Aorta (tissue), 5 donors: ENCODE results near the gene MLKL. TPM values are rescaled to one million over a fixed set of nuclear protein-coding genes. Genes with fewer than 3 reads are reported as not detected.

Experiments
- ATAC-seq: fragments of 200-7000 bp; cut with Tn5 transposase; one replicate; pipeline ENCODE4 v1.9.1; 2022; ENCODE audit warnings: moderate library complexity; ENCODE audit not compliant: low FRiP score
- DNase-seq, 2 donors: peaks; one replicate each; pipeline ENCODE4 v3.0.0-alpha.2; 2020
- H3K27ac ChIP-seq, 2 donors: one replicate each; pipeline ENCODE4 v1.5.1; 2013; ENCODE audit warnings: low read length in 2 of 2, mild to moderate bottlenecking in 2 of 2, moderate library complexity in 2 of 2, control low read depth in 1 of 2, inconsistent platforms in 1 of 2, low read depth in 1 of 2
- H3K27me3 ChIP-seq, 2 donors: one replicate each; pipeline ENCODE4 v1.6.1; 2013; ENCODE audit warnings: control low read depth in 1 of 2, low read length in 1 of 2, mild to moderate bottlenecking in 1 of 2, moderate library complexity in 1 of 2; ENCODE audit not compliant: insufficient read depth in 2 of 2, control insufficient read depth in 1 of 2
- H3K36me3 ChIP-seq, 2 donors: one replicate each; pipeline ENCODE4 v1.6.1; 2013; ENCODE audit warnings: control low read depth in 1 of 2, low read length in 1 of 2, mild to moderate bottlenecking in 1 of 2; ENCODE audit not compliant: insufficient read depth in 2 of 2, control insufficient read depth in 1 of 2
- H3K4me1 ChIP-seq, 2 donors: one replicate each; pipeline ENCODE4 v1.6.1; 2013; ENCODE audit warnings: low read length in 2 of 2, control low read depth in 1 of 2, mild to moderate bottlenecking in 1 of 2, moderate library complexity in 1 of 2; ENCODE audit not compliant: insufficient read depth in 2 of 2, control insufficient read depth in 1 of 2
- H3K4me3 ChIP-seq, 2 donors: one replicate each; pipeline ENCODE4 v1.5.1; 2013; ENCODE audit warnings: low read length in 2 of 2, control low read depth in 1 of 2, mild to moderate bottlenecking in 1 of 2
- H3K9me3 ChIP-seq: one replicate; pipeline ENCODE4 v1.6.1; 2013; ENCODE audit warnings: mild to moderate bottlenecking, low read length; ENCODE audit not compliant: control insufficient read depth
- WGBS, 2 donors: extraction: QIAGEN DNeasy Blood & Tissue Kit; methylation state at CpG; one replicate each; pipeline ENCODE4 v1.1.7; 2013; 5-methylcytosine and 5-hydroxymethylcytosine counted together
- intact Hi-C, 2 donors: fragments of 100-400 bp; cut with DNase I; formaldehyde crosslinking; loops; one replicate each; pipeline versions ENCODE4 v1.14.2 to v1.15.0; 2022
- polyA plus RNA-seq, 2 donors: library from polyadenylated mRNA; stranded (reverse); fragments of 200-250 nt; gene quantifications; one replicate each; pipeline ENCODE4 v1.2.3, GENCODE V29; 2013
- total RNA-seq, 2 donors: library from RNA; stranded (reverse); fragmentation: NEBNext Ultra II Directional; extraction: Animal tissue kit (Norgen Biotek cat#: 25700); gene quantifications; one replicate each; pipeline ENCODE4 v1.2.1, GENCODE V29; 2021
- donor health status: healthy with polysubstance abuse.
- donor health status: Bipolar disorder and iron deficiency.
- donor health status: DM: no; HTN: no; CAD: no.
- donor health status: DM: no; HTN: no; CAD: no.
- donor health status: DM: yes; HTN: yes; CAD: no.

Gene MLKL
- total and polyA plus RNA-seq, 4 donors = 10.9 to 31.3 (median 22.0) TPM

DNA sequence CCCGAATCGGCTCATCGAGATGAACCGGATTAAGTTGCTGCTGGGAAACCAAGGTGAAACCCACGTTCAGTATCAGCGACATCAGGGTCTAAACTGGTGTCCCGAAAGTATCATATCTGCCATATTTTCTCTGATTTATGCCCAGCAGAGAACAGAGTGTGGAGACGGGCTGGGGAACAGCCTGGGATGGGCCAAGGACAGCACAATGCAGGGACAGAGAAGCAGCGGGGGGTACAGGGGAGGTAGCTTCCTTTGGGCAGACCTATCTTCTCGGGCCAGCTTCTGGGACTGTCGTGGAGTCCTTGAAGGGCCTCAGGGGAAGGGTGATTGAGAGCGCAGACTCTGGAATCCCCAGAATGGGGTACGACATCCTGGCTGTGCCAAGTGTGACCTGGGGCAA lies 17.5 kb upstream of the MLKL start:
- Histone ChIP-seq H3K9me3 (no peaks in the 10 kb centered on the region), H3K4me1 (no peaks in the 10 kb centered on the region), H3K27me3 (no peaks in the 10 kb centered on the region), H3K4me3 (no peak overlapping the region), H3K36me3 (no peaks in the 10 kb centered on the region), H3K27ac (no peak overlapping the region)
- intact Hi-C loops = no loop called here
- 89% methylated on average over 13 of the region's 13 CpGs for WGBS, 2 donors
- ATAC-seq (no peak), DNase-seq (no peak)

DNA sequence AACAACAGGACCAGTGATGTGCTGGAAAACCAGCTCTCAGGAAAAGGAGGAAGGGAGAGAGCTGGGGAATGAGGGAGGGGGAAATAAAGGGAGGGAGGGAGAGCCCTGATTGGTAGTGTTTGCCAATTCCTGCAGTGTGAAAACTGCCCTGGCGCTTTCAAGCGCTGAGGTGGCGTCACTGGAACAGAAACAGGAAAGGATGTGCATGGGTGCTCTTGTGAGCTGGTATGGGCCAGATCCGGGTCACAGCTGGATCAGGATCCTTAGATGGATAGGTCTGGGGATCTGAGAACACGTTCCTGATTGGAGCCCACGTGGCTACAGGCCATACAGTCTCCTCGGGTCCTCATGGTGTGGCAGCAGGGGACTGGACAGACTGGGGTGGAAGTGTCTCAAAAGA lies 16.7 kb upstream of the MLKL start:
- H3K27me3 ChIP-seq = no peaks in the 10 kb centered on the region
- 76 to 85% methylated on average over 7 of the region's 7 CpGs for WGBS, 2 donors
- no peaks in the 10 kb centered on the region for H3K36me3 ChIP-seq
- ATAC-seq = no peak
- no peak overlapping the region for H3K4me3 ChIP-seq
- DNase-seq = no peak
- no peaks in the 10 kb centered on the region for H3K9me3 ChIP-seq
- H3K4me1 ChIP-seq = no peaks in the 10 kb centered on the region
- intact Hi-C loops = no loop called here
- no peak overlapping the region for H3K27ac ChIP-seq

DNA sequence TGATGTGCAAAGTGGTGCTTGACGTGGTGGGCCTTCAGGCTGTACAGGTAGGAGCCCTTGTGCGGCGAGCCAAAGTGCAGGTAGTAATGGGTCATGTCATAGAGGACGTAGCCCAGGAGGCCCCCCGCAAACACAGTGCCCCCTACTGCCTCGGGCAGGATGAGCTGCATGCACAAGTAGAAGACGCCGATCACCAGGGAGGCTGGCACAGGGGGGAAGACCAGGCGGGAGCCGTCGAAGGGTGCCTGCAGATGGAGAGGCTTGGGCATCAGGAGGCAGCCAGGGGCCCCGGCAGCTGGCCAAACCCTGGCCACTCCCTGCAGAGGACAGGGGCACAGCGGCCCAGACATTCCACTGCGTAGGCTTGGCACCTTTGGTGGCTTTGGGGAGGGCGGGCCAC lies 15.7 kb upstream of the MLKL start:
- no peak for ATAC-seq
- intact Hi-C loops = no loop called here
- 81% methylated on average over 15 of the region's 15 CpGs for WGBS, 2 donors

DNA sequence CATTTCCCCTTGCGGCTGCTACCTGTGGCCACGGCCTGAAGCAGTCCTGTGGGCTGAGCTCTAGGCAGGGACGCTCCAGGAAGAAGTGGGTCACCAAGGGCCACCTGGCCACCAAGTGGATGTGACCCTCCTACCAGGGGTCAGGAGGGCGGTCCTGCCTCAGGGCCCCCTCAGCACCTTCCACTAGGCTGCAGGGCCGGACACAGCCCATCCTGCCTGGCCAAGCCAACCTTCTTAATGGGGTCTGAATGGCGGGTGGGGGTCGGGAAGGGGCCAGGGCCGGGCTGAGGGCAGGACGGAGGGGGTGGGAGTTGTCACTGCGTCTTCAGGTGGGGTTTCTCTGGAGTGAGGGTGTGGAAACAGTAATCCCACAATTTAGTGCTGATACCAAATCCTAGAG lies 13.2 kb upstream of the MLKL start:
- H3K9me3 ChIP-seq = no peaks in the 10 kb centered on the region
- H3K4me3 ChIP-seq = no peak overlapping the region
- intact Hi-C loops = no loop called here
- DNase-seq = peak in 1 of 2 donors; percentile 66
- 93 to 96% methylated on average over 10 of the region's 10 CpGs for WGBS, 2 donors
- H3K27me3 ChIP-seq = no peaks in the 10 kb centered on the region
- no peak overlapping the region for H3K27ac ChIP-seq
- ATAC-seq = no peak
- H3K4me1 ChIP-seq = no peaks in the 10 kb centered on the region
- no peaks in the 10 kb centered on the region for H3K36me3 ChIP-seq

More for the DNA sequence above, 15.7 kb upstream of the MLKL start:
- no peaks in the 10 kb centered on the region for H3K4me1 ChIP-seq
- H3K27me3 ChIP-seq = no peaks in the 10 kb centered on the region
- no peaks in the 10 kb centered on the region for H3K9me3 ChIP-seq
- H3K27ac ChIP-seq = no peak overlapping the region
- H3K36me3 ChIP-seq = no peaks in the 10 kb centered on the region
- DNase-seq = peak in 1 of 2 donors; percentile 71
- H3K4me3 ChIP-seq = no peak overlapping the region

DNA sequence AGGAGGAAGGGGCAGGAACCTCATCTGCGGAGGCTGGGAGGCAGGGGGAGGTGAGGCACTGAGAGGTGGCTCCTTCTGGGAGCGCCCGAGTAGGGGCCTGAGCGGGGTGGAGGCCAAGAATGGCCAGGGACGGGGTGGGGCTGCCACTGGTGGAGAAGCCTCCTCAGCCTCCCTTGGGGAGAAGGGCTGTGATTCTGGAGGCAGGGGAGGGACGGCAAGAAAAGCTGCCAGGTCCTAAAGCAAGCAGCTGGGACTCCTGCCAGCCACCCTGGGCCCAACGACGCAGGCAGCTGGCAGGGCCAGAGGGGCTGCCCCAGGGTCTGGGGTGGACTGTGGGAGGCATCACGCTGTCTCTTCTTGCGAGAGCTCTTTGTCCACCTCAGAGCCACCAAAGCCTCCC lies 12.7 kb upstream of the MLKL start:
- H3K36me3 ChIP-seq = no peaks in the 10 kb centered on the region
- H3K9me3 ChIP-seq = no peaks in the 10 kb centered on the region
- H3K4me3 ChIP-seq = no peak overlapping the region
- no peaks in the 10 kb centered on the region for H3K4me1 ChIP-seq
- intact Hi-C loops = no loop called here
- no peaks in the 10 kb centered on the region for H3K27me3 ChIP-seq
- 48 to 51% methylated on average over 10 of the region's 10 CpGs for WGBS, 2 donors
- no peak overlapping the region for H3K27ac ChIP-seq
- DNase-seq (peak in 1 of 2 donors; percentile 67), ATAC-seq (no peak)

DNA sequence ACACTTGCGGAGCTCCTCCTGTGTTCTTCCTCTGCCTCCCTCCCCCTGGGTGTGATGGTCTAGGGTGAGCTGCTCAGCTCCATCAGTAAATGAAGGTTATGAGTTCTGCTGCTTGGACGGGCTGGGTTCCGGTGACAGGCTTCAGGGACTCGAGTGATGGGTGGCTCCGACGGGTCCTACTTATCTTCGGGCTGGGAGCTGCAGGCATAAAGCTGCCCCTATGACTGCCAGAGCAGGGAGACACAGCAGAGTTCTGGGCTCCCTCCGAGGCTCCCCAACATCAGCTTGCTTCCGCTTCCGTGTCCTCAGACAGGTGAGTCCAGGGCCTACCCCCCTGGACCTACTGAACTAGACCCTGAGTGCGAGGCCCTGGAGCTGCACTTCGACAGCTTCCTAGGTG lies 11.3 kb upstream of the MLKL start:
- Histone ChIP-seq H3K27ac (no peak overlapping the region), H3K36me3 (no peaks in the 10 kb centered on the region), H3K4me3 (no peak overlapping the region), H3K9me3 (no peaks in the 10 kb centered on the region), H3K27me3 (no peaks in the 10 kb centered on the region), H3K4me1 (no peaks in the 10 kb centered on the region)
- DNase-seq (no peak), ATAC-seq (no peak)
- WGBS, 2 donors = 91 to 95% methylated on average over 12 of the region's 12 CpGs
- intact Hi-C loops = no loop called here

DNA sequence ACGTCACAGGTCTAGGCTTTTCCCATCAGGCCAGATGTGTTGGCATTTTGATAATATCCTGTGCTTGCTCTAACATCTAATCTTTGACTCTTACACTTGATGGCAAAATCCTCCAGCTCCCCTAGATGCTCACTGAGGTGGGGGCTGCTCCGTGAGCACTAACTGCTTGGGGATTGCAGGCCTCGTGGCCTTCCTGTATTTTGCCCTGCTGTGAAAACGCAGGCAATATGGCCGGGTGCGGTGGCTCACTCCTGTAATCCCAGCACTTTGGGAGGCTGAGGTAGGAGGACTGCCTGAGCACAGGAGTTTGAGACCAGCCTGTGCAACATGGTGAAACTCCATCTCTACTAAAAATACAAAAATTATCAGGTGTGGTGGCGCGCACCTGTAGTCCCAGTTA lies 9.7 kb upstream of the MLKL start:
- no peak overlapping the region for H3K27ac ChIP-seq
- no peaks in the 10 kb centered on the region for H3K9me3 ChIP-seq
- H3K36me3 ChIP-seq = no peaks in the 10 kb centered on the region
- H3K4me3 ChIP-seq = no peak overlapping the region
- ATAC-seq (no peak), DNase-seq (no peak)
- H3K27me3 ChIP-seq = no peaks in the 10 kb centered on the region
- 94 to 98% methylated on average over 8 of the region's 8 CpGs for WGBS, 2 donors
- H3K4me1 ChIP-seq = no peaks in the 10 kb centered on the region
- intact Hi-C loops = no loop called here

DNA sequence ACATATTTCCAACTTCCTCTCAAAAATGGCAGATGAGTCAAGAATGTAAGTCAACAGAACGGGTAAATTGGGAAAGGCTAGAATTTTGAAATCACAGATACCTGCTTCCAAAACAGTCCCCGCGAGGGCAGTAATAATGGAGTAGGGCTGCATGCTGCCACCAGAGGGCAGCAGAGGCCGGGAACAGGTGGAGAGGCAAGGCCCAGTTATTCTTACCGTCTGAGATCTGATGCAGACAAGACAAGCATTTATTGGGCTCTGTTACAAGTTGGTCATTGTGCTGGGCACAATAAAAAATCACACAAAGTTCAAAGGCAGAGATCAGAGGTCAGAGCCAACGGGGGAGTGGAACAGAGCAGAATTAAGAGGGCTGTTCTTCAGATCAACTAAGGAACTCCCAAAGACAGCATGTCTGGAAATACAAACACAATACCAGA lies 8.8 kb upstream of the MLKL start:
- H3K4me3 ChIP-seq = no peak overlapping the region
- 1% methylated on average over 6 of the region's 6 CpGs for WGBS, 2 donors
- H3K27me3 ChIP-seq = no peaks in the 10 kb centered on the region
- H3K36me3 ChIP-seq = no peaks in the 10 kb centered on the region
- DNase-seq (peak; percentile 79 to 92), ATAC-seq (peak; percentile 90)
- no peaks in the 10 kb centered on the region for H3K9me3 ChIP-seq
- H3K4me1 ChIP-seq = no peaks in the 10 kb centered on the region
- intact Hi-C loops = loop anchor here (2.0 kb wide), 1 partner anchor 153 kb away; no protein-coding TSS in a partner anchor
- no peak overlapping the region for H3K27ac ChIP-seq

DNA sequence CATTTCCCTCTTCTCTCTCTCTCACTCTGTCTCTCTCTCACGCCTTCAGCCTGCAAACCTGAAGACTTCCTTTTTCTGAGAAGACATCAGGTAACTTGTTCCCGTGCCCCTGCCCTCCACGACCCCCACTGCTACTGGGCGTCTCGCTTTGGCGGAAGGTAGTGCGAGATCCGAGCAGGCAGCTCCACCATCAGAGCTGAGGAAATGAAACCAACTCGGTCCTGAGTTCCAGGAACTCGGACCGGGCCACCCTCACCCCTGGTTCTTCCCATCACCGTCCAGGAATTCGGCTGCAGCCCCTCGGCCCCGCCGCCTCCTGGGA lies 585 bp downstream of the MLKL start:
- H3K4me1 ChIP-seq = no peaks in the 10 kb centered on the region

More for the DNA sequence above, 585 bp downstream of the MLKL start:
- peak; percentile 54 to 77 for DNase-seq
- H3K4me3 ChIP-seq = peak overlapping the region; percentile 75 to 76
- H3K36me3 ChIP-seq = no peaks in the 10 kb centered on the region
- peak overlapping the region in 1 of 2 donors; percentile 61 for H3K27ac ChIP-seq
- ATAC-seq = peak; percentile 66
- intact Hi-C loops = no loop called here
- 1 to 2% methylated on average over 15 to 16 of the region's 16 CpGs for WGBS, 2 donors
- H3K27me3 ChIP-seq = no peaks in the 10 kb centered on the region
- H3K9me3 ChIP-seq = no peaks in the 10 kb centered on the region
